Right cardiac atrium (tissue), 5 donors: Measurements from ENCODE around the gene IGF2BP1. TPM values are rescaled to one million over a fixed set of nuclear protein-coding genes. Genes with fewer than 3 reads are reported as not detected.

Source experiments
- ATAC-seq, 2 donors: fragments of 200-7000 bp; cut with Tn5 transposase; one replicate each; pipeline versions ENCODE4 v1.8.0 to v1.9.1; 2020; ENCODE audit warnings: moderate library complexity in 2 of 2, mild to moderate bottlenecking in 1 of 2
- DNase-seq, 3 donors: peaks; one replicate each; pipeline ENCODE4 v3.0.0-alpha.2; 2020
- H3K27ac ChIP-seq: one replicate; pipeline ENCODE4 v1.5.1; 2013; ENCODE audit warnings: mild to moderate bottlenecking, low read length, control low read depth, moderate library complexity
- H3K27me3 ChIP-seq: one replicate; pipeline ENCODE4 v1.6.1; 2013; ENCODE audit not compliant: control insufficient read depth, insufficient read depth
- H3K4me1 ChIP-seq: one replicate; pipeline ENCODE4 v1.6.1; 2013; ENCODE audit warnings: low read length; ENCODE audit not compliant: control insufficient read depth, insufficient read depth
- H3K4me3 ChIP-seq: one replicate; pipeline ENCODE4 v1.5.1; 2013; ENCODE audit warnings: low read length, control low read depth
- H3K9me3 ChIP-seq: one replicate; pipeline ENCODE4 v1.6.1; 2013; ENCODE audit warnings: low read length; ENCODE audit not compliant: control insufficient read depth
- WGBS: extraction: QIAGEN DNeasy Blood & Tissue Kit; methylation state at CpG from one replicate; pipeline ENCODE4 v1.1.7; 2013; 5-methylcytosine and 5-hydroxymethylcytosine counted together
- intact Hi-C, 4 donors: fragments of 100-400 bp; cut with DNase I; formaldehyde crosslinking; loops; one replicate each; pipeline versions ENCODE4 v1.11.0 to v1.14.0; 2022 to 2023
- polyA plus RNA-seq: library from polyadenylated mRNA; stranded (reverse); fragments of 200-250 nt; gene quantifications from one replicate; pipeline ENCODE4 v1.2.3, GENCODE V29; 2013
- total RNA-seq, 4 donors: library from RNA; stranded (reverse); fragmentation: NEBNext Ultra II Directional; extraction: Animal tissue kit (Norgen Biotek cat#: 25700); gene quantifications; one replicate each; pipeline ENCODE4 v1.2.1, GENCODE V29; 2021
- donor health status: healthy with polysubstance abuse.
- donor health status: DM: no; HTN: yes; CAD: no.
- donor health status: DM: no; HTN: no; CAD: no.
- donor health status: DM: no; HTN: yes; CAD: no; lungs with severe emphysema.
- donor health status: DM: yes; HTN: yes; CAD: no.

Gene IGF2BP1
- total and polyA plus RNA-seq, 5 donors = not detected

GRCh38 chr17:49061524-49061943 lies 64.3 kb downstream of the IGF2BP1 start:
- intact Hi-C loops = no loop called here
- H3K27me3 ChIP-seq = no peaks in the 10 kb centered on the region
- ATAC-seq (no peak), DNase-seq (no peak)
- H3K4me3 ChIP-seq = no peak overlapping the region
- no peak overlapping the region for H3K27ac ChIP-seq
- no peaks in the 10 kb centered on the region for H3K4me1 ChIP-seq
- WGBS = 50% methylated on average over 7 of the region's 7 CpGs
- no peaks in the 10 kb centered on the region for H3K9me3 ChIP-seq

- Histone ChIP-seq H3K4me1 (no peaks in the 10 kb centered on the region), H3K4me3 (no peak overlapping the region), H3K27me3 (no peaks in the 10 kb centered on the region), H3K9me3 (no peaks in the 10 kb centered on the region), H3K27ac (no peak overlapping the region)
- intact Hi-C loops = no loop called here
- DNase-seq = no peak
- WGBS = 23% methylated on average over 2 of the region's 2 CpGs
- no peak for ATAC-seq
Observed at GRCh38 chr17:49063652-49064051, 66.5 kb downstream of the IGF2BP1 start.

DNA sequence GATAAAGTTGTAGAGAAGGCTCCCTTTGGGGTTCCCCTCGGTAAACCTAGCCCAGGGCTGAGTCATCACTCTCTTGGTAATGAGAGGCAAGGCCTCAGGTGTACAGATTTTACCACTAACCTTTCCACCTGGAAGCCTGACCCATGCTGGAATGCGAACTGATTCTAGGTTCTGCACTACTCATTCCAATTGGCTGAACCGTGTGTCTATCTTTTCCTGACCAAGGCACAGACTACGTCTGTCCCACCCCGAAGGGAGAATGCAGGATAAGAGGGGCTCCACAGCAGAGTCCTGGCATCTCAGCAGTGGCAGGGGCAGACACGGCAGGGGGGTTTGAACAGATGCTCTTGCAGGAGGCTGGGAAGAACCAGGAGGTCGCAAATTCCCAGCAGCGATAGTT lies 70.0 kb downstream of the IGF2BP1 start:
- intact Hi-C loops = no loop called here
- DNase-seq (no peak), ATAC-seq (no peak)
- no peaks in the 10 kb centered on the region for H3K9me3 ChIP-seq
- H3K4me3 ChIP-seq = no peak overlapping the region
- no peak overlapping the region for H3K27ac ChIP-seq
- no peaks in the 10 kb centered on the region for H3K4me1 ChIP-seq
- no peaks in the 10 kb centered on the region for H3K27me3 ChIP-seq
- WGBS = 60% methylated on average over 8 of the region's 8 CpGs

DNA sequence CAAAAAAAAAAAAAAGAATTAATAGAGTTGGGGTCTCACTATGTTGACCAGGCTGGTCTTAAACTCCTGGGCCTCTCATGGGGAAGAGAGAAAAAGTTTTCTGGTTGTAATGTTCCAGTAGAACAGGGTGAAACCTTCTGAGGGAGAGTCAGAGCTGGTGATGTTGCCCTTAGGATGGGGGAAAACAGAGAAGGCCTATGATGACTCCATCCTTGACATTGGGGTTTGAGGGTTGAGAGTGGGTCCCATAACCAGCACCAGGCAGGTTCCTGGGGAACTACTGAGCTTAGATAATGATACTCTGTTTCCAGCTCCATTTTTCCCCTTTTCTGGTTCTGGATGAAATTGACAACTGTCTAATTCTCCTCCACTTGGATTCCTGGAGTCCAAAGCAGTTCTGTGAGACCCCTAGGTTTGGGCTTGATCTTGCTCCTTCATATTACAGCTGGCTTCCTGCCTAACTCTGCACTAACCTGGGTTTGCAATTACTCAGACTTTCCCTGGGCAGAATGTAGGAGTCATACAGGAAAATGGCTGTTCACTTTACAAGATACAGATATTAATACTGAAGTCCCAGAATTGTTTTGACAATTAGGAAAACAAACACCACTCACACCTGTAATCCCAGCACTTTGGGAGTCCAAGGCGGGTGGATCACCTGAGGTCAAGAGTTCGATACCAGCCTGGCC lies 72.5 kb downstream of the IGF2BP1 start:
- DNase-seq (no peak), ATAC-seq (no peak)
- intact Hi-C loops = no loop called here
- Histone ChIP-seq H3K4me1 (no peaks in the 10 kb centered on the region), H3K9me3 (no peaks in the 10 kb centered on the region), H3K27me3 (no peaks in the 10 kb centered on the region), H3K4me3 (no peak overlapping the region), H3K27ac (no peak overlapping the region)
- 92% methylated on average over 2 of the region's 2 CpGs for WGBS

DNA sequence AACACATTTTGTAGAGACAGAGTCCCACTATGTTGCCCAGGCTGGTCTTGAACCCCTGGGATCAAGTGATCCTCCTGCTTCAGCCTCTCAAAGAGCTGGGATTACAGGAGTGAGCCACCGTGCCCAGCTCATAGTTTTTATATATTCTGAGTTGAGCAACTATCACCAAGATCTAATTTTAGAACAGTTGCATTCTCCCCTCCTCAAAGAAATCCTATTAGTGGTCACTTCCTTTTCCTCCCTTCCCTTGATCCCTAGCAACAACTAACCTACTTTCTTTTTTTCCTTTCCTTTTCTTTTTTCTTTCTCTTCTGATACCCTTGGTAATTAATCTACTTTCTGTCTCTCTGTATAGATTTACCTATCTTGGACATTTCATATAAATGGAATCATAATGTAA lies 73.9 kb downstream of the IGF2BP1 start:
- H3K4me3 ChIP-seq = no peak overlapping the region
- DNase-seq (no peak), ATAC-seq (no peak)
- no peaks in the 10 kb centered on the region for H3K9me3 ChIP-seq
- H3K4me1 ChIP-seq = no peaks in the 10 kb centered on the region
- H3K27ac ChIP-seq = no peak overlapping the region
- WGBS = 22% methylated on average over 1 of the region's 1 CpG
- no peaks in the 10 kb centered on the region for H3K27me3 ChIP-seq
- intact Hi-C loops = no loop called here

GRCh38 chr17:49074851-49075540 lies 77.8 kb downstream of the IGF2BP1 start:
- ATAC-seq (no peak), DNase-seq (no peak)
- no peaks in the 10 kb centered on the region for H3K9me3 ChIP-seq
- no peaks in the 10 kb centered on the region for H3K27me3 ChIP-seq
- intact Hi-C loops = no loop called here
- 81% methylated on average over 3 of the region's 3 CpGs for WGBS
- H3K4me3 ChIP-seq = no peak overlapping the region
- no peaks in the 10 kb centered on the region for H3K4me1 ChIP-seq
- H3K27ac ChIP-seq = no peak overlapping the region

DNA sequence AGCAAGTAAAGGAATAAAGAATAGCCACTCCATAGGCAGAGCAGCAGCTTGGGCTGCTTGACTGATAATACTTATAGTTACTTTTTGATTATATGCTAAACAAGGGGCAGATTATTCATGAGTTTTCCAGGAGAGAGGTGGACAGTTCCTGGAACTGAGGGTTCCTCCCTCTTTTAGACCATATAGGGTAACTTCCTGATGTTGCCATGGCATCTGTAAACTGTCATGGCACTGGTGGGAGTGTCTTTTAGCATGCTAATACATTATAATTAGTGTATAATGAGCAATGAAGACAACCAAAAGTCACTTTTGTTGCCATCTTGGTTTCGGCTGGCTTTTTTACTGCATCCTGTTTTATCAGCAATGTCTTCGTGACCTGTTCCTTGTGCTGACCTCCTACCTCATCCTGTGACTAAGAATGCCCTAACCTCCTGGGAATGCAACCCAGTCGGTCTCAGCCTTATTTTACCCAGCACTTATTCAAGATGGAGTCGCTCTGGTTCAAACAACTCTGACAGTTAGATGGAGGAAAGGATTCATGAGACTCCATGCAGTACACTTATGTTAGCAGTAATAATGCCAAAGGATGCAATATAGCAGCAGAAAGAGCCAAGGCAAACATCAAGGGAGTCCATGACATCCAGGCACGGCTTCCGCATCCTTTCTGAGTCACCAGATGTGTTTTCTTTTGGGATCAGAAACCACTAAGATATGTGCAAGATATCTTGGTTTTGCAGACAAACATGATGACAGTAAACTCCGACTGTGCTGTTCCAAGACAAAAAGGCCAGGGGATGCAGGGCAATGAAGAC lies 79.6 kb downstream of the IGF2BP1 start:
- H3K4me3 ChIP-seq = no peak overlapping the region
- DNase-seq = no peak
- H3K27me3 ChIP-seq = no peaks in the 10 kb centered on the region
- no peak overlapping the region for H3K27ac ChIP-seq
- WGBS = 61% methylated on average over 7 of the region's 7 CpGs
- peak in 1 of 2 donors; percentile 71 for ATAC-seq
- no peaks in the 10 kb centered on the region for H3K9me3 ChIP-seq
- intact Hi-C loops = no loop called here
- no peaks in the 10 kb centered on the region for H3K4me1 ChIP-seq

DNA sequence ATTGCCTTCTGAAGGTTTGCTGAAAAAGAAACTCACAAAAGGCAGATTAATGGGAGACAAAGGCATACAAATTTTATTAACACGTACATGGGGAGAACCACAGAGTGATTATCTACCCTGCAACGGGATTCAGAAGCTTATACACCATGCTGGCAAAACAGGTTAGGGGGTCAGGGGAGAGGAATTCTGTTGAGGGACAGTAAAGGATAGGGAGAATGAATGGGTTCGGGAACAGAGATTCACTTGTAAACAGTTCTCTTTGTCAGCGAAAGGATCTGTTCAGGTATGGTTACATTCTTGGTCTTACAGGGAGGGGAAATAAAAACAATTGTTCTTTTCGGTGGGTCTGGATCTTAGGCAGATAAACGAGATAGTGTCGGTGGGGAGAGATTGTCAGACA lies 81.1 kb downstream of the IGF2BP1 start:
- ATAC-seq = no peak
- Histone ChIP-seq H3K9me3 (no peaks in the 10 kb centered on the region), H3K4me1 (no peaks in the 10 kb centered on the region), H3K27me3 (no peaks in the 10 kb centered on the region), H3K4me3 (no peak overlapping the region), H3K27ac (no peak overlapping the region)
- WGBS = 77% methylated on average over 7 of the region's 7 CpGs
- no peak for DNase-seq
- intact Hi-C loops = no loop called here

GRCh38 chr17:49079840-49080663 lies 82.9 kb downstream of the IGF2BP1 start:
- intact Hi-C loops = no loop called here
- H3K27me3 ChIP-seq = no peaks in the 10 kb centered on the region
- H3K4me1 ChIP-seq = no peaks in the 10 kb centered on the region
- H3K9me3 ChIP-seq = no peaks in the 10 kb centered on the region
- no peak overlapping the region for H3K4me3 ChIP-seq
- ATAC-seq (no peak), DNase-seq (no peak)
- WGBS = 86% methylated on average over 10 of the region's 10 CpGs
- no peak overlapping the region for H3K27ac ChIP-seq

- intact Hi-C loops = no loop called here
- Histone ChIP-seq H3K27ac (no peak overlapping the region), H3K4me3 (no peak overlapping the region), H3K27me3 (no peaks in the 10 kb centered on the region), H3K4me1 (no peaks in the 10 kb centered on the region), H3K9me3 (no peaks in the 10 kb centered on the region)
- no peak for DNase-seq
- 79% methylated on average over 5 of the region's 5 CpGs for whole genome bisulfite sequencing
- no peak for ATAC-seq
Observed at GRCh38 chr17:49082231-49082630, 85.0 kb downstream of the IGF2BP1 start.
